H1 (cell line): ENCODE data around the gene ATXN8OS.

Source experiments
- EP300 ChIP-seq, 2 experiments: IDR thresholded peaks; 1 replicate in 1 of 2; 2 replicates in 1 of 2; pipeline ENCODE4 v1.6.1; 2011 to 2012; ENCODE audit warnings: low read depth in 2 of 2, low read length in 2 of 2, mild to moderate bottlenecking in 2 of 2, borderline replicate concordance in 1 of 2, inconsistent platforms in 1 of 2, moderate library complexity in 1 of 2
- MAX ChIP-seq: IDR thresholded peaks from 2 replicates; pipeline ENCODE4 v1.6.1; 2012; ENCODE audit warnings: inconsistent platforms
- NRF1 ChIP-seq: IDR thresholded peaks from 2 replicates; pipeline ENCODE4 v1.6.1; 2011; ENCODE audit warnings: mild to moderate bottlenecking, low read depth, low read length, improper control_type of control experiment

DNA sequence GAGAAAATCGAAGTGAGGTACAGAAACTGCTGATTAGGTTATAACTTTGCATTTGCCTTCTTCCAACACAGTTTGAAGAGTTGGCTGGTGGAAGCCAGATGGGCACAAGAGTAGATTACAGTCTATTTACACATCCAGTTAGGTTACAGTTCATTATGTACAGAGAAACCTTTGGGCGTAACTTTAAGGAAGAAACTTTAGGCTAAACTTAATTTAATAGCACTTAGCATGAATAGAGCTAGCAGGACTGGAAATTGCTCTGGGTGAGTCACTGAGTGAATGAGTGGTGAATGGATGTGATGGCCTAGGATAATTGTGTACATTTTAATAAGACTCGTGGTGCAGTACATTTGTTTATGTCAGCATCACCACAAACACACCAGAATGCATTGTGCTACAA lies 63.5 kb downstream of the ATXN8OS start:
- TF ChIP-seq NRF1 (no peak), MAX (no peak), EP300 (IDR thresholded peaks at IDR 0.05; ENCODE audit: borderline replicate concordance in 1 of 2, low read depth in 2 of 2, low read length in 2 of 2) (no peak)
